Testis (tissue), 3 donors: ENCODE results near the gene CHCHD6. TPM values are rescaled to one million over a fixed set of nuclear protein-coding genes. Genes with fewer than 3 reads are reported as not detected.

ENCODE experiments used
- DNase-seq: peaks from one replicate; pipeline ENCODE4 v3.0.0-alpha.2; 2019
- H3K27ac ChIP-seq, 2 donors: fragments of 200-600 bp; sonication (generic); one replicate each; pipeline ENCODE4 v1.5.1; 2019
- H3K27me3 ChIP-seq: fragments of 200-600 bp; sonication (generic); one replicate; pipeline ENCODE4 v1.5.1; 2019
- H3K36me3 ChIP-seq: fragments of 200-600 bp; sonication (generic); one replicate; pipeline ENCODE4 v1.5.1; 2017; ENCODE audit warnings: low read depth; ENCODE audit errors: missing control alignments
- H3K4me1 ChIP-seq: fragments of 200-600 bp; sonication (generic); one replicate; pipeline ENCODE4 v1.5.1; 2019
- H3K4me3 ChIP-seq, 2 donors: fragments of 200-600 bp; sonication (generic); one replicate each; pipeline ENCODE4 v1.5.1; 2017 to 2019
- H3K9me3 ChIP-seq: fragments of 200-600 bp; sonication (generic); one replicate; pipeline ENCODE4 v1.5.1; 2017
- POLR2A ChIP-seq: fragments of 450-650 bp; IDR thresholded peaks from one replicate; pipeline ENCODE4 v1.6.1; 2017; ENCODE audit warnings: antibody characterized with exemption, mild to moderate bottlenecking, moderate library complexity
- WGBS, 2 donors: methylation state at CpG; one replicate each; pipeline ENCODE4 v1.1.5; 2018; 5-methylcytosine and 5-hydroxymethylcytosine counted together
- intact Hi-C: fragments of 100-400 bp; cut with DNase I; formaldehyde crosslinking; loops from one replicate; pipeline ENCODE4 v1.15.1; 2023; ENCODE audit warnings: low total_unique reads
- polyA plus RNA-seq: library from polyadenylated mRNA; stranded (reverse); fragments of 350-450 nt; fragmentation: Illumina TruSeq; extraction: RNeasy Lipid Tissue Mini Kit (QIAGEN cat#74804); gene quantifications from one replicate; pipeline ENCODE4 v1.2.3, GENCODE V29; 2014; ENCODE audit warnings: low read depth, low replicate concordance; ENCODE audit not compliant: insufficient read depth
- total RNA-seq, 2 donors: library from RNA; depleted of rRNA; stranded (reverse); fragments of >200 nt; gene quantifications; one replicate each; pipeline ENCODE4 v1.2.3, GENCODE V29; 2016
- TF ChIP-seq, protein P1 (sequence below), 3 experiments: fragments of 450-650 bp in 2 of 3; fragments of 200-600 bp in 1 of 3; sonication (generic) in 1 of 3; IDR thresholded peaks; one replicate each; pipeline ENCODE4 v1.5.1; 2016 to 2019; ENCODE audit warnings: antibody characterized with exemption in 3 of 3, mild to moderate bottlenecking in 2 of 3, moderate library complexity in 1 of 3

CHCHD6 gene
- total and polyA plus RNA-seq, 3 donors from 2014 or later = 47.6 to 84.6 (median 49.9) TPM

GRCh38 chr3:126732281-126733060 lies 28.4 kb downstream of the CHCHD6 start:
- H3K36me3 ChIP-seq = no peaks in the 10 kb centered on the region
- 82 to 87% methylated on average over 6 of the region's 6 CpGs for whole genome bisulfite sequencing, 2 donors
- no peak for TF ChIP-seq POLR2A
- TF ChIP-seq, protein P1, sequence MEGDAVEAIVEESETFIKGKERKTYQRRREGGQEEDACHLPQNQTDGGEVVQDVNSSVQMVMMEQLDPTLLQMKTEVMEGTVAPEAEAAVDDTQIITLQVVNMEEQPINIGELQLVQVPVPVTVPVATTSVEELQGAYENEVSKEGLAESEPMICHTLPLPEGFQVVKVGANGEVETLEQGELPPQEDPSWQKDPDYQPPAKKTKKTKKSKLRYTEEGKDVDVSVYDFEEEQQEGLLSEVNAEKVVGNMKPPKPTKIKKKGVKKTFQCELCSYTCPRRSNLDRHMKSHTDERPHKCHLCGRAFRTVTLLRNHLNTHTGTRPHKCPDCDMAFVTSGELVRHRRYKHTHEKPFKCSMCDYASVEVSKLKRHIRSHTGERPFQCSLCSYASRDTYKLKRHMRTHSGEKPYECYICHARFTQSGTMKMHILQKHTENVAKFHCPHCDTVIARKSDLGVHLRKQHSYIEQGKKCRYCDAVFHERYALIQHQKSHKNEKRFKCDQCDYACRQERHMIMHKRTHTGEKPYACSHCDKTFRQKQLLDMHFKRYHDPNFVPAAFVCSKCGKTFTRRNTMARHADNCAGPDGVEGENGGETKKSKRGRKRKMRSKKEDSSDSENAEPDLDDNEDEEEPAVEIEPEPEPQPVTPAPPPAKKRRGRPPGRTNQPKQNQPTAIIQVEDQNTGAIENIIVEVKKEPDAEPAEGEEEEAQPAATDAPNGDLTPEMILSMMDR (IDR thresholded peaks at IDR 0.05) = no peak
- no peaks in the 10 kb centered on the region for H3K4me1 ChIP-seq
- no peak overlapping the region for H3K27ac ChIP-seq
- no peak for DNase-seq
- intact Hi-C loops = no loop called here
- H3K4me3 ChIP-seq = no peak overlapping the region
- H3K27me3 ChIP-seq = no peaks in the 10 kb centered on the region
- no peaks in the 10 kb centered on the region for H3K9me3 ChIP-seq

DNA sequence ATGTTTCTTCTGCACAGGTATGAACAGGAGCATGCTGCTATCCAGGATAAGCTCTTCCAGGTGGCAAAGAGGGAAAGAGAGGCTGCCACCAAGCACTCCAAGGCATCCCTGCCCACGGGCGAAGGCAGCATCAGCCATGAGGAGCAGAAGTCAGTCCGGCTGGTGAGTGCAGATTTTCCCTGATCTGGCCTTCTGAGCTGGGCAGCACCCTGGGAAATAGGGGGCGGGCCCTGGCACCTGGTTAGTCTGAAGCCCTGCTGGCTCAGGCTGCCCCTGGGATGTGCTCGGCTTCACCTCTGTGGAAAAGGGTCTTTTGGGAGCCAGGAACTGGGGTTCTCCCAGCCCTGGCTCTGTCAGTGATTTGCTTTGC lies 29.0 kb downstream of the CHCHD6 start:
- DNase-seq = no peak
- Histone ChIP-seq H3K4me1 (no peaks in the 10 kb centered on the region), H3K9me3 (no peaks in the 10 kb centered on the region), H3K27me3 (no peaks in the 10 kb centered on the region), H3K4me3 (no peak overlapping the region), H3K36me3 (no peaks in the 10 kb centered on the region), H3K27ac (no peak overlapping the region)
- TF ChIP-seq, protein P1 (IDR thresholded peaks at IDR 0.05) = no peak
- no peak for TF ChIP-seq POLR2A
- intact Hi-C loops = no loop called here
- 95 to 98% methylated on average over 5 of the region's 5 CpGs for WGBS, 2 donors

DNA sequence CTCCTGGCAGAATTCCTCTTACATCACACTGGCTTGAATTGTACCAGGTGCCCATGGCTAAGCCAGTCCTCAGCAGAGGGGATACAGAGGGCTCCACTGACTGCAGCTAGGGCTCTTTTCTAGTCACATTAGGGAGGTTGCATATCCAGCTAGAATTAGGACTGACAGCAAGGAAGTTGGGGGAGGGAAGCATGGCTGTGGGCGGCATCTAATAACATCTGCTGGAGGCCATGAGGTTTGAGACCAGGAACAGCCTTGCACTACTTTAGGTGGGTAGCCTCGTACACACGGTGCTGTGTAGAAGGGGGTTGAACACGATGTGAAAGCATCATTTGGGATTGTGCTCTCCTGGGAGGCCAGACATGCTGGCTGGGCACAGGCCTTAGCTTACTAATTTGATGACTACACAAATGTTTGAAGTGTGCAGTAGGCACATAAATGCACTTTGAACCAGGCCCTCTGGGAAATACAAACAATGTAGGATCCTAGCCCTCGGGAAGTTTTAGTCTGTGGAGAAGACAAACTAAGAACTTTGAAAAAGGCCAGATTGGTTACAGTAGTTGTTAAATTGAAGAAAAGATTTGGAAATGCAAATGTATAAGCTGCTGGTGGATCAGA lies 30.2 kb downstream of the CHCHD6 start:
- Histone ChIP-seq H3K9me3 (no peaks in the 10 kb centered on the region), H3K27ac (no peak overlapping the region), H3K4me3 (no peak overlapping the region), H3K36me3 (no peaks in the 10 kb centered on the region), H3K4me1 (no peaks in the 10 kb centered on the region), H3K27me3 (no peaks in the 10 kb centered on the region)
- TF ChIP-seq, protein P1 (IDR thresholded peaks at IDR 0.05) = no peak
- TF ChIP-seq POLR2A = no peak
- 70 to 72% methylated on average over 5 of the region's 5 CpGs for WGBS, 2 donors
- no peak for DNase-seq
- intact Hi-C loops = no loop called here

DNA sequence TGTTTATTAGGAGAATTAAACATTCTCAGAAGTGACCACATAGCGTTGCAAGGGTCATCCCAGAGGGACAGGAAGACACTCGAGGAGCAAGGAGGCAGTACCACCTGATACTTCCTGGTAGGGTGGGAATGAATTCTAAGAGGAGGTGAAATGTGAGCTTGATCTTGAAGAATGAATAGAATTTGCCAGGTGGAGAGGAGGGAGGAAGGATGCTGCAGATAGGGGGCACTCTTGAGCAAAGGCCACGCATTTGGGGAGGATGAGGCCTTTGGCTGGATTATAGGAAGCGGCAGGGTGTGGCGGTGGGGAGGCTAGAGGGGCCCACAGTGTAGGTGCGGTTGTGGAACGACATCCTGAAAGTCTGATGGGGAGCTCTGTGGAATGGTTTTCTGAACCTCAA lies 33.5 kb downstream of the CHCHD6 start:
- no peaks in the 10 kb centered on the region for H3K9me3 ChIP-seq
- no peaks in the 10 kb centered on the region for H3K4me1 ChIP-seq
- no peaks in the 10 kb centered on the region for H3K36me3 ChIP-seq
- no peak overlapping the region for H3K4me3 ChIP-seq
- TF ChIP-seq, protein P1 (IDR thresholded peaks at IDR 0.05) = no peak
- intact Hi-C loops = no loop called here
- H3K27me3 ChIP-seq = no peaks in the 10 kb centered on the region
- WGBS, 2 donors = 94% methylated on average over 7 of the region's 7 CpGs
- DNase-seq = no peak
- H3K27ac ChIP-seq = no peak overlapping the region
